ENCODE data around the gene B3GALT6.
A peak's percentile ranks its signal among the peaks of the same experiment; 100 is the strongest.

The B3GALT6 gene

GRCh38 chr1:1255078-1255477, 23.0 kb downstream of the B3GALT6 start:
- no peak overlapping the region for H3K27ac Mint-ChIP-seq
- H3K36me3 Mint-ChIP-seq, result peaks cover 6% of the 10 kb centered on the region
- H3K27me3 Mint-ChIP-seq, result no peaks in the 10 kb centered on the region
- no peak overlapping the region for H3K4me3 Mint-ChIP-seq
- peaks cover 22% of the 10 kb centered on the region for H3K4me1 Mint-ChIP-seq
- no peaks in the 10 kb centered on the region for H3K9me3 Mint-ChIP-seq

- H3K36me3 Mint-ChIP-seq, result peaks cover 6% of the 10 kb centered on the region
- H3K4me1 Mint-ChIP-seq, result peaks cover 18% of the 10 kb centered on the region
- H3K27ac Mint-ChIP-seq, result no peak overlapping the region
- H3K9me3 Mint-ChIP-seq, result no peaks in the 10 kb centered on the region
- no peaks in the 10 kb centered on the region for H3K27me3 Mint-ChIP-seq
- H3K4me3 Mint-ChIP-seq, result no peak overlapping the region
Observed at GRCh38 chr1:1255611-1256010, 23.6 kb downstream of the B3GALT6 start.

- H3K4me1 Mint-ChIP-seq, result peaks cover 15% of the 10 kb centered on the region
- H3K27me3 Mint-ChIP-seq, result no peaks in the 10 kb centered on the region
- H3K36me3 Mint-ChIP-seq, result peaks cover 8% of the 10 kb centered on the region
- peak overlapping the region; percentile 52 for H3K27ac Mint-ChIP-seq
- H3K9me3 Mint-ChIP-seq, result no peaks in the 10 kb centered on the region
- no peak overlapping the region for H3K4me3 Mint-ChIP-seq
Observed at GRCh38 chr1:1256956-1257871, 25.2 kb downstream of the B3GALT6 start.

GRCh38 chr1:1259119-1259488, 27.1 kb downstream of the B3GALT6 start:
- Mint-ChIP-seq H3K27ac (no peak overlapping the region), H3K4me1 (peaks cover 15% of the 10 kb centered on the region), H3K9me3 (no peaks in the 10 kb centered on the region), H3K27me3 (no peaks in the 10 kb centered on the region), H3K4me3 (no peak overlapping the region), H3K36me3 (peaks cover 8% of the 10 kb centered on the region)

GRCh38 chr1:1259540-1259939, 27.5 kb downstream of the B3GALT6 start:
- Mint-ChIP-seq H3K4me1 (peaks cover 15% of the 10 kb centered on the region), H3K36me3 (peaks cover 8% of the 10 kb centered on the region), H3K27ac (no peak overlapping the region)

GRCh38 chr1:1259951-1260600, 28.0 kb downstream of the B3GALT6 start:
- H3K27ac Mint-ChIP-seq, result peak overlapping the region; percentile 46
- H3K4me3 Mint-ChIP-seq, result no peak overlapping the region
- H3K36me3 Mint-ChIP-seq, result peaks cover 8% of the 10 kb centered on the region

More at GRCh38 chr1:1259540-1259939, 27.5 kb downstream of the B3GALT6 start:
- Mint-ChIP-seq H3K27me3 (no peaks in the 10 kb centered on the region), H3K9me3 (no peaks in the 10 kb centered on the region), H3K4me3 (no peak overlapping the region)

GRCh38 chr1:1260843-1261560, 29.0 kb downstream of the B3GALT6 start:
- Mint-ChIP-seq H3K4me1 (peaks cover 15% of the 10 kb centered on the region), H3K36me3 (peaks cover 6% of the 10 kb centered on the region), H3K4me3 (peak overlapping the region; percentile 30), H3K9me3 (no peaks in the 10 kb centered on the region), H3K27me3 (no peaks in the 10 kb centered on the region), H3K27ac (no peak overlapping the region)

More at GRCh38 chr1:1259951-1260600, 28.0 kb downstream of the B3GALT6 start:
- Mint-ChIP-seq H3K27me3 (no peaks in the 10 kb centered on the region), H3K4me1 (peaks cover 15% of the 10 kb centered on the region), H3K9me3 (no peaks in the 10 kb centered on the region)

GRCh38 chr1:1262071-1262470, 30.0 kb downstream of the B3GALT6 start:
- Mint-ChIP-seq H3K4me3 (no peak overlapping the region), H3K9me3 (no peaks in the 10 kb centered on the region), H3K27ac (no peak overlapping the region), H3K4me1 (peaks cover 16% of the 10 kb centered on the region), H3K36me3 (peaks cover 5% of the 10 kb centered on the region), H3K27me3 (no peaks in the 10 kb centered on the region)

- Mint-ChIP-seq H3K9me3 (no peaks in the 10 kb centered on the region), H3K27me3 (no peaks in the 10 kb centered on the region), H3K4me3 (no peak overlapping the region), H3K36me3 (peaks cover 5% of the 10 kb centered on the region), H3K27ac (no peak overlapping the region), H3K4me1 (peaks cover 17% of the 10 kb centered on the region)
Observed at GRCh38 chr1:1262758-1263157, 30.7 kb downstream of the B3GALT6 start.

GRCh38 chr1:1264026-1264425, 32.0 kb downstream of the B3GALT6 start:
- H3K9me3 Mint-ChIP-seq, result no peaks in the 10 kb centered on the region
- no peaks in the 10 kb centered on the region for H3K27me3 Mint-ChIP-seq
- H3K36me3 Mint-ChIP-seq, result peaks cover 5% of the 10 kb centered on the region
- no peak overlapping the region for H3K27ac Mint-ChIP-seq
- no peak overlapping the region for H3K4me3 Mint-ChIP-seq
- peaks cover 19% of the 10 kb centered on the region for H3K4me1 Mint-ChIP-seq

- Mint-ChIP-seq H3K4me1 (peaks cover 20% of the 10 kb centered on the region), H3K9me3 (no peaks in the 10 kb centered on the region), H3K27me3 (no peaks in the 10 kb centered on the region), H3K4me3 (no peak overlapping the region), H3K27ac (no peak overlapping the region), H3K36me3 (peaks cover 4% of the 10 kb centered on the region)
Observed at GRCh38 chr1:1264868-1265272, 32.8 kb downstream of the B3GALT6 start.

- Mint-ChIP-seq H3K27me3 (no peaks in the 10 kb centered on the region), H3K4me3 (peak overlapping the region; percentile 4), H3K36me3 (peaks cover 2% of the 10 kb centered on the region), H3K4me1 (peaks cover 39% of the 10 kb centered on the region), H3K9me3 (no peaks in the 10 kb centered on the region), H3K27ac (no peak overlapping the region)
Observed at GRCh38 chr1:1267488-1268283, 35.6 kb downstream of the B3GALT6 start.

GRCh38 chr1:1268284-1268682, 36.2 kb downstream of the B3GALT6 start:
- H3K36me3 Mint-ChIP-seq, result peaks cover 2% of the 10 kb centered on the region
- no peak overlapping the region for H3K27ac Mint-ChIP-seq
- no peaks in the 10 kb centered on the region for H3K9me3 Mint-ChIP-seq
- peaks cover 41% of the 10 kb centered on the region for H3K4me1 Mint-ChIP-seq
- H3K27me3 Mint-ChIP-seq, result no peaks in the 10 kb centered on the region
- peak overlapping the region; percentile 4 for H3K4me3 Mint-ChIP-seq

- H3K36me3 Mint-ChIP-seq, result peaks cover 2% of the 10 kb centered on the region
- peaks cover 41% of the 10 kb centered on the region for H3K4me1 Mint-ChIP-seq
- H3K27ac Mint-ChIP-seq, result peak overlapping the region; percentile 62
- peak overlapping the region; percentile 83 for H3K4me3 Mint-ChIP-seq
- no peaks in the 10 kb centered on the region for H3K27me3 Mint-ChIP-seq
- no peaks in the 10 kb centered on the region for H3K9me3 Mint-ChIP-seq
Observed at GRCh38 chr1:1270813-1271212, 38.8 kb downstream of the B3GALT6 start.
